Measurements from ENCODE around the gene NHERF1.

NHERF1 gene

DNA sequence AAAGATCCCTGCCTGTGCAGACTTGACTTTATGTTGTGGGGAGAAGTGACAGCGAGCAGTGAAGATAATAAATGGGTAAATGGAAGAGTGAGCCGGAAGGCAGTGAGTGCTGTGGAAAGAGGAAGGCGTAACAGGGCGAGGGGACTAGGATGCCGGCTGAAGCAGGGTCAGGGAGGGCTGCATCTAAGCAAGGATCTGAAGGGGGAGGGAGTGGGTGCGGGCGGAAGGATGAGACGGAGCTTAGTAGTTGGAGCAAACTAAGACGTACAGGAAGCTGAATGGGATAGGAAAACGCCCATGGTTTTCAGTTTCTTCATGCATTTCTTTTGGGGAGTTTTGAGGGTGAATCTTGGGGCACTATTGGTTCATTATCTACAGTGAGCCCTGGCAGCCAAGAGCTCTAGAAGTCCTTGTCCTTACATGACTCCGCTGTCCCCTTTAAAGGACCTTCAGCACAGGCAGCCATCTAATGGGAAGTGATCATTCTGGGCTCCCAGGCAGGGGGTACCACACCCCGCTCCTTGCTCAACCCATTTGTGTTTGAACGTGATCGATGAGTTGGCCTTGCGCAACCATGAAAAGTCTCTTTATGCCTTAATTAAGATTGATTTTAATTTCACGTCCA, 38.1 kb downstream of the NHERF1 start (continued):
- no peak for TF ChIP-seq ZNF518A (tag by site-specific recombination; conservative IDR thresholded peaks at IDR 0.05; ENCODE audit: low read depth)
- TF ChIP-seq ZNF24 (tag by site-specific recombination; IDR thresholded peaks at IDR 0.05) = no peak
- TF ChIP-seq, protein P1, sequence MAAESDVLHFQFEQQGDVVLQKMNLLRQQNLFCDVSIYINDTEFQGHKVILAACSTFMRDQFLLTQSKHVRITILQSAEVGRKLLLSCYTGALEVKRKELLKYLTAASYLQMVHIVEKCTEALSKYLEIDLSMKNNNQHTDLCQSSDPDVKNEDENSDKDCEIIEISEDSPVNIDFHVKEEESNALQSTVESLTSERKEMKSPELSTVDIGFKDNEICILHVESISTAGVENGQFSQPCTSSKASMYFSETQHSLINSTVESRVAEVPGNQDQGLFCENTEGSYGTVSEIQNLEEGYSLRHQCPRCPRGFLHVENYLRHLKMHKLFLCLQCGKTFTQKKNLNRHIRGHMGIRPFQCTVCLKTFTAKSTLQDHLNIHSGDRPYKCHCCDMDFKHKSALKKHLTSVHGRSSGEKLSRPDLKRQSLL (tag by site-specific recombination; IDR thresholded peaks at IDR 0.05) = no peak
- TF ChIP-seq ZNF785 (tag by site-specific recombination; IDR thresholded peaks at IDR 0.05) = no peak
- no peak for TF ChIP-seq ZNF707 (tag by site-specific recombination; IDR thresholded peaks at IDR 0.05)
- TF ChIP-seq ZNF248 (tag by site-specific recombination; IDR thresholded peaks at IDR 0.05) = no peak

GRCh38 chr17:74790161-74791058, 42.0 kb downstream of the NHERF1 start:
- ChIA-PET CTCF (interaction anchor here (0.6 to 10.9 kb wide), 42 partner anchors 10 to 546 kb away, joined by 3 to 338 read pairs (median 5); partner anchors contain the start of genes FDXR, GRIN2C and NAT9), POLR2A (interaction anchor here (0.6 to 1.9 kb wide), 4 partner anchors 53 to 844 kb away, joined by 3 to 6 read pairs (median 4); partner anchors contain the start of gene FDXR)
- Histone ChIP-seq H3K27ac (ENCODE audit: extremely low read depth, low read depth, low read length) (no peak overlapping the region), H3K4me3 (ENCODE audit: low read depth, low read length) (no peak overlapping the region), H3K9me3 (ENCODE audit: control insufficient read depth, insufficient read depth, low read depth, low read length) (no peaks in the 10 kb centered on the region), H3K36me3 (ENCODE audit: control insufficient read depth in 2 of 2, insufficient read depth in 1 of 2, low read length in 2 of 2) (peaks cover 0 to 69% of the 10 kb centered on the region in 2 experiments; a peak in 2 of 3 replicates), H3K4me1 (ENCODE audit: control insufficient read depth, insufficient read depth, low read length) (no peaks in the 10 kb centered on the region)
- no peak for TF ChIP-seq GFI1B (tag by site-specific recombination; IDR thresholded peaks at IDR 0.05)

DNA sequence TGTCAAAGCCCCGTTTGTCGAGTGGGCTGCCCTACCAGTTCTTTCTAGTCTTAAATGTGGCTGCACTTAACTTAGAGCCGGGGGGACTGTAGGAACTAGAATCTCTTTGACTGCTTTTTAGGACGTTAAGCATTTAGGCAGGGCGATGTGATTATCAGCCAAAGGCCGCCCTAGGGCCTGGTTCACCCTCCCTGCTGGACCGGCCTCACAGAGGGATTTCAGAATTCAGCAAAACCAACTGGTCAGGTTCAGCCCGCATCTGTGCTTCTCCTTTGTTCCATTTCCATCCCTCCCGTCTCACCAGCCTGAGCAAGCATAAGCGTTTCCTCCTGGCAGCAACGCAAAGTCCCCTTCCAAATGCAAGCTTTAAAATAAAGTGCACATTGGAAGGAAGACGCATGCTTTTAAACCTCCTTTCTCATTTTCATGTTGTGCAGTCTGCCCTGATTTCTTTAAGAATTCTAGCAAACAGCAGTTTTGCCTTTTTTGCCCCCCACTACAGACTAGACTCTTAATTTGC, 44.2 kb downstream of the NHERF1 start:
- no peaks in the 10 kb centered on the region for H3K4me1 ChIP-seq (ENCODE audit: control insufficient read depth, insufficient read depth, low read length)
- H3K36me3 ChIP-seq (ENCODE audit: control insufficient read depth in 2 of 2, insufficient read depth in 1 of 2, low read length in 2 of 2) = peaks cover 0 to 74% of the 10 kb centered on the region in 2 experiments; a peak in 2 of 3 replicates
- no peak overlapping the region for H3K27ac ChIP-seq (ENCODE audit: extremely low read depth, low read depth, low read length)
- no peak overlapping the region for H3K4me3 ChIP-seq (ENCODE audit: low read depth, low read length)
- no peaks in the 10 kb centered on the region for H3K9me3 ChIP-seq (ENCODE audit: control insufficient read depth, insufficient read depth, low read depth, low read length)
- CTCF ChIA-PET = interaction anchor here (0.6 to 10.9 kb wide), 18 partner anchors 8 to 787 kb away, joined by 3 to 338 read pairs (median 20); partner anchors contain the start of genes FDXR, GRIN2C and NAT9
- POLR2A ChIA-PET = interaction anchor here (1.0 to 1.2 kb wide), 2 partner anchors 50 to 70 kb away, joined by 3 to 4 read pairs; no protein-coding TSS in a partner anchor
- TF ChIP-seq ZNF248 (tag by site-specific recombination; IDR thresholded peaks at IDR 0.05) = no peak
- no peak for TF ChIP-seq ZNF830 (tag by site-specific recombination; IDR thresholded peaks at IDR 0.05; ENCODE audit: low read depth)
- TF ChIP-seq GFI1B (tag by site-specific recombination; IDR thresholded peaks at IDR 0.05) = no peak
- no peak for TF ChIP-seq HOXC10 (CRISPR knock-in tag; IDR thresholded peaks at IDR 0.05)
- TF ChIP-seq, protein P2, sequence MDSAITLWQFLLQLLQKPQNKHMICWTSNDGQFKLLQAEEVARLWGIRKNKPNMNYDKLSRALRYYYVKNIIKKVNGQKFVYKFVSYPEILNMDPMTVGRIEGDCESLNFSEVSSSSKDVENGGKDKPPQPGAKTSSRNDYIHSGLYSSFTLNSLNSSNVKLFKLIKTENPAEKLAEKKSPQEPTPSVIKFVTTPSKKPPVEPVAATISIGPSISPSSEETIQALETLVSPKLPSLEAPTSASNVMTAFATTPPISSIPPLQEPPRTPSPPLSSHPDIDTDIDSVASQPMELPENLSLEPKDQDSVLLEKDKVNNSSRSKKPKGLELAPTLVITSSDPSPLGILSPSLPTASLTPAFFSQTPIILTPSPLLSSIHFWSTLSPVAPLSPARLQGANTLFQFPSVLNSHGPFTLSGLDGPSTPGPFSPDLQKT (IDR thresholded peaks at IDR 0.05; ENCODE audit: borderline replicate concordance, low read depth, low read length) = no peak
- no peak for TF ChIP-seq TRIM28 (IDR thresholded peaks at IDR 0.05; ENCODE audit: borderline replicate concordance, low read length)
- TF ChIP-seq ZNF785 (tag by site-specific recombination; IDR thresholded peaks at IDR 0.05) = no peak
- TF ChIP-seq, protein P3, sequence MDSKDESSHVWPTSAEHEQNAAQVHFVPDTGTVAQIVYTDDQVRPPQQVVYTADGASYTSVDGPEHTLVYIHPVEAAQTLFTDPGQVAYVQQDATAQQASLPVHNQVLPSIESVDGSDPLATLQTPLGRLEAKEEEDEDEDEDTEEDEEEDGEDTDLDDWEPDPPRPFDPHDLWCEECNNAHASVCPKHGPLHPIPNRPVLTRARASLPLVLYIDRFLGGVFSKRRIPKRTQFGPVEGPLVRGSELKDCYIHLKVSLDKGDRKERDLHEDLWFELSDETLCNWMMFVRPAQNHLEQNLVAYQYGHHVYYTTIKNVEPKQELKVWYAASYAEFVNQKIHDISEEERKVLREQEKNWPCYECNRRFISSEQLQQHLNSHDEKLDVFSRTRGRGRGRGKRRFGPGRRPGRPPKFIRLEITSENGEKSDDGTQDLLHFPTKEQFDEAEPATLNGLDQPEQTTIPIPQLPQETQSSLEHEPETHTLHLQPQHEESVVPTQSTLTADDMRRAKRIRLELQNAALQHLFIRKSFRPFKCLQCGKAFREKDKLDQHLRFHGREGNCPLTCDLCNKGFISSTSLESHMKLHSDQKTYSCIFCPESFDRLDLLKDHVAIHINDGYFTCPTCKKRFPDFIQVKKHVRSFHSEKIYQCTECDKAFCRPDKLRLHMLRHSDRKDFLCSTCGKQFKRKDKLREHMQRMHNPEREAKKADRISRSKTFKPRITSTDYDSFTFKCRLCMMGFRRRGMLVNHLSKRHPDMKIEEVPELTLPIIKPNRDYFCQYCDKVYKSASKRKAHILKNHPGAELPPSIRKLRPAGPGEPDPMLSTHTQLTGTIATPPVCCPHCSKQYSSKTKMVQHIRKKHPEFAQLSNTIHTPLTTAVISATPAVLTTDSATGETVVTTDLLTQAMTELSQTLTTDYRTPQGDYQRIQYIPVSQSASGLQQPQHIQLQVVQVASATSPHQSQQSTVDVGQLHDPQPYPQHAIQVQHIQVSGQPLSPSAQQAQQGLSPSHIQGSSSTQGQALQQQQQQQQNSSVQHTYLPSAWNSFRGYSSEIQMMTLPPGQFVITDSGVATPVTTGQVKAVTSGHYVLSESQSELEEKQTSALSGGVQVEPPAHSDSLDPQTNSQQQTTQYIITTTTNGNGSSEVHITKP (tag by site-specific recombination; IDR thresholded peaks at IDR 0.05) = no peak
- TF ChIP-seq, protein P4, sequence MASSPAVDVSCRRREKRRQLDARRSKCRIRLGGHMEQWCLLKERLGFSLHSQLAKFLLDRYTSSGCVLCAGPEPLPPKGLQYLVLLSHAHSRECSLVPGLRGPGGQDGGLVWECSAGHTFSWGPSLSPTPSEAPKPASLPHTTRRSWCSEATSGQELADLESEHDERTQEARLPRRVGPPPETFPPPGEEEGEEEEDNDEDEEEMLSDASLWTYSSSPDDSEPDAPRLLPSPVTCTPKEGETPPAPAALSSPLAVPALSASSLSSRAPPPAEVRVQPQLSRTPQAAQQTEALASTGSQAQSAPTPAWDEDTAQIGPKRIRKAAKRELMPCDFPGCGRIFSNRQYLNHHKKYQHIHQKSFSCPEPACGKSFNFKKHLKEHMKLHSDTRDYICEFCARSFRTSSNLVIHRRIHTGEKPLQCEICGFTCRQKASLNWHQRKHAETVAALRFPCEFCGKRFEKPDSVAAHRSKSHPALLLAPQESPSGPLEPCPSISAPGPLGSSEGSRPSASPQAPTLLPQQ (tag by site-specific recombination; IDR thresholded peaks at IDR 0.05) = no peak
- no peak for TF ChIP-seq MYNN (tag by site-specific recombination; IDR thresholded peaks at IDR 0.05; ENCODE audit: borderline replicate concordance)
- no peak for TF ChIP-seq ZNF391 (tag by site-specific recombination; IDR thresholded peaks at IDR 0.05; ENCODE audit: borderline replicate concordance, low read depth)
- TF ChIP-seq ZNF37A (tag by site-specific recombination; IDR thresholded peaks at IDR 0.05) = no peak
- no peak for TF ChIP-seq ZNF24 (tag by site-specific recombination; IDR thresholded peaks at IDR 0.05)
